Karpas-422 (cell line): ENCODE results near the gene QPCTL. TPM values are rescaled to one million over a fixed set of nuclear protein-coding genes. Genes with fewer than 3 reads are reported as not detected.
A peak's percentile ranks its signal among the peaks of the same experiment; 100 is the strongest.

Source experiments
- DNase-seq: peaks from one replicate; pipeline ENCODE4 v3.0.0-alpha.2; 2015
- H2AFZ ChIP-seq: fragments of 200-600 bp; sonication (generic); 2 replicates; pipeline ENCODE4 v1.6.1; 2014; ENCODE audit warnings: antibody characterized with exemption, low read length, mixed read lengths
- H3K27ac ChIP-seq: fragments of 200-600 bp; sonication (generic); 2 replicates; pipeline ENCODE4 v1.5.1; 2014; ENCODE audit warnings: mild to moderate bottlenecking, low read length, moderate library complexity
- H3K27me3 ChIP-seq: fragments of 200-600 bp; sonication (generic); 2 replicates; pipeline ENCODE4 v1.6.1; 2014; ENCODE audit warnings: low read length, mixed read lengths
- H3K36me3 ChIP-seq: fragments of 200-600 bp; sonication (generic); 2 replicates; pipeline ENCODE4 v1.6.1; 2014; ENCODE audit warnings: low read length, mixed read lengths; ENCODE audit not compliant: insufficient read depth
- H3K4me1 ChIP-seq: fragments of 200-600 bp; sonication (generic); 2 replicates; pipeline ENCODE4 v1.6.1; 2014; ENCODE audit warnings: mild to moderate bottlenecking, low read length, mixed read lengths
- H3K4me2 ChIP-seq: fragments of 200-600 bp; sonication (generic); 2 replicates; pipeline ENCODE4 v1.6.1; 2014; ENCODE audit warnings: low read length, low read depth, mild to moderate bottlenecking; ENCODE audit not compliant: poor library complexity, severe bottlenecking
- H3K4me3 ChIP-seq: fragments of 200-600 bp; sonication (generic); 2 replicates; pipeline ENCODE4 v1.5.1; 2014; ENCODE audit warnings: mild to moderate bottlenecking, antibody characterized with exemption, low read length, mixed read lengths
- H3K79me2 ChIP-seq: fragments of 200-600 bp; sonication (generic); 2 replicates; pipeline ENCODE4 v1.6.1; 2014; ENCODE audit warnings: mild to moderate bottlenecking, low read length, mixed read lengths
- H3K9ac ChIP-seq: fragments of 200-600 bp; sonication (generic); 2 replicates; pipeline ENCODE4 v1.6.0; 2014; ENCODE audit warnings: low read length
- H3K9me2 ChIP-seq: fragments of 200-600 bp; sonication (generic), shearing (Covaris generic); replicated peaks from 2 replicates; pipeline ENCODE4 v1.6.0; 2014; ENCODE audit warnings: mild to moderate bottlenecking, low read length, moderate library complexity; ENCODE audit not compliant: insufficient read depth
- H3K9me3 ChIP-seq: fragments of 300-700, 200-600 bp; sonication (generic); 2 replicates; pipeline ENCODE4 v1.6.1; 2014; ENCODE audit warnings: low read length, mixed read lengths
- H4K20me1 ChIP-seq: fragments of 200-600 bp; sonication (generic); 2 replicates; pipeline ENCODE4 v1.6.1; 2014; ENCODE audit warnings: mild to moderate bottlenecking, antibody characterized with exemption, low read length, low read depth; ENCODE audit not compliant: insufficient read depth
- total RNA-seq: library from RNA; depleted of rRNA; stranded (reverse); fragments of >200 nt; shearing (Covaris generic); gene quantifications from 2 replicates; pipeline ENCODE4 v1.2.3, GENCODE V29; 2014; ENCODE audit warnings: low replicate concordance

Gene QPCTL
- total RNA-seq, 1 experiment from 2014 or later = 21.4 TPM

DNA sequence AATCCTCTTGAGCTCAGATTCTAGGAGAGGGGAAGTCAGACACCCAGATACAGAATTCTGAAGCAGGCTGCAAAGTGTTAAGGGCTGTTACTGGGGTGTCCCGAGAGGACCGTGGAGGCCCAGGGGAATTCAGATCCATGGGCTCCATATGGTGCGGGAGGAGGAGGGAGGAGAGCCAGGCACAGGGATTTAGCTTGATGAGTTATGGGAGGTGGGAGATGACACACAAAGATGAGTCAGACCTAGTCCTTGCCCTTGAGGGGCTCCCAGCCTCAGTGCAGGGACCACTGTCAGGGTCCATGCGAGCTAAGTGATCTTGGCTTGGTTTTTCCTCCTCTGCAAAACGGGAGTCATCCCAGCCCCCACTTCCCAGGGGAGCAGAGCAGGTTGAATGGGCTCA is 38.8 kb upstream of the QPCTL start:
- DNase-seq = no peak
- H3K9ac ChIP-seq = no peak overlapping the region
- no peaks in the 10 kb centered on the region for H3K4me1 ChIP-seq
- H3K9me2 ChIP-seq = no peaks in the 10 kb centered on the region
- H3K4me3 ChIP-seq = no peak overlapping the region
- H3K36me3 ChIP-seq = no peaks in the 10 kb centered on the region
- no peaks in the 10 kb centered on the region for H3K27me3 ChIP-seq
- no peak overlapping the region for H2AFZ ChIP-seq
- no peaks in the 10 kb centered on the region for H3K79me2 ChIP-seq
- H3K27ac ChIP-seq = no peak overlapping the region
- no peaks in the 10 kb centered on the region for H4K20me1 ChIP-seq
- H3K4me2 ChIP-seq = no peak overlapping the region
- no peaks in the 10 kb centered on the region for H3K9me3 ChIP-seq

GRCh38 chr19:45655073-45655472 is 37.4 kb upstream of the QPCTL start:
- Histone ChIP-seq H3K36me3 (no peaks in the 10 kb centered on the region), H2AFZ (no peak overlapping the region), H3K4me3 (no peak overlapping the region), H3K79me2 (no peaks in the 10 kb centered on the region), H4K20me1 (no peaks in the 10 kb centered on the region), H3K9me3 (no peaks in the 10 kb centered on the region), H3K27me3 (no peaks in the 10 kb centered on the region), H3K4me1 (no peaks in the 10 kb centered on the region), H3K4me2 (no peak overlapping the region), H3K27ac (no peak overlapping the region), H3K9me2 (no peaks in the 10 kb centered on the region), H3K9ac (no peak overlapping the region)
- no peak for DNase-seq

DNA sequence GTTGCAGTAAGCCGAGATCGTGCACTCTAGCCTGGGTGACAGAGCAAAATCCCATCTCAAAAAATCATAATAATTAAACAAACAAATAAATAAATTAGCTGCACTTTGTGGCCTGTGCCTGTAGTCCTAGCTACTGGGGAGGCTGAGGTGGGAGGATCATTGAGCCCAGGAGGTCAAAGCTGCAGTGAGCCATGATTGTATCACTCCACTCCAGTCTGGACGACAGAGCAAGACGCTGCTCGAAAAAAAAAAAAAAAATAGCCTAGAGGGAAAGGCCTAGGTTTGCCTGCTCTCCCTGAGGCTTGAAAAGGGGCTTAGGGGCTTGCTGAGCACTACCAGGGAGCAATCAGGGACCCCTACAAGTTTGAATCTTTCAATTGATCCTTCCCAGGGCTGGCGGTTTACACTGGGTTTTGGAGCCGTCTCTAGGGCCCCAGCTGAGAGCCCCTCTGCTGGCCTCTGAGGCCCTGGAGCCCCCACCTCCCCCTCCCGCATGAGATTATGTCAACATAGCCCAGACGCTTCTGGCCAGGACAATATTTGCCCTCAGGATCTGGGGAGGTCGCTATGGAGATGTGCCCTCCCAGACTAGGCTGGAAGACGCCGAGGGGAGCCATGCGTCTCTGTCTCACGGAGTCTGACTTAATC is 34.8 kb upstream of the QPCTL start:
- no peaks in the 10 kb centered on the region for H3K9me3 ChIP-seq
- H3K36me3 ChIP-seq = no peaks in the 10 kb centered on the region
- no peak overlapping the region for H2AFZ ChIP-seq
- H3K9me2 ChIP-seq = no peaks in the 10 kb centered on the region
- no peaks in the 10 kb centered on the region for H3K4me1 ChIP-seq
- H3K9ac ChIP-seq = no peak overlapping the region
- H3K27ac ChIP-seq = no peak overlapping the region
- no peaks in the 10 kb centered on the region for H3K79me2 ChIP-seq
- no peaks in the 10 kb centered on the region for H4K20me1 ChIP-seq
- no peaks in the 10 kb centered on the region for H3K27me3 ChIP-seq
- no peak overlapping the region for H3K4me3 ChIP-seq
- no peak overlapping the region for H3K4me2 ChIP-seq
- DNase-seq = no peak

DNA sequence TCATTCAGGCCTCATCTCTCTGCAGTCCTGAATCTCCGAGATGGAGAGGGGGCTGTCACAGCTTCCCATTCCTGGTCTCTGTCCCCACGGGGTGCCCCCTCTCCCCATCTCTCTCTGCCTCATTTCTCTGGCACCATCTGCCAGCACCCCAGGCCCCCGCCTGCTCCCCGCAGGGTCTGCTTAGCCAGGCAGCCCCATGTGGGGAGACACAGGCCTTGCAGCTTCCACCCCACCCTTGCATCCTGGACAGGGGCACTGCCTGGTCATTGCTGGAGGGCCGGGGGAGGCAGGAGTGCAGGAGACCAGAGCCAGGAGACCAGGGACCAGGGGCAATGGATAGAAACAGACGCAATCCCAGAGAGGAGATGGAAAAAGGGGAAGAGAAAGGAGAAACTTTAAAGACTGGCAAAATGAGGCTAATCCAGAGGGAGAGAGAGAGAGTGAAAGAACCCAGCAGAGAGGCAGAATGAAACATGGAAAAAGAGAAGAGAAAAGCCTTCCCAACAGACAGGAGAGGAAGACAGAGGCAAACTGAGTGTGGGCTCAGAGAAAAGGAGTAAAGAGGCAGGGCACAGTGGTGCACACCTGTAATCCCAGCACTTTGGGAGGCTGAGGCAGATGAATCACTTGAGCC is 33.3 kb upstream of the QPCTL start:
- H3K27me3 ChIP-seq = no peaks in the 10 kb centered on the region
- no peak overlapping the region for H3K27ac ChIP-seq
- DNase-seq = no peak
- no peaks in the 10 kb centered on the region for H3K79me2 ChIP-seq
- no peaks in the 10 kb centered on the region for H3K36me3 ChIP-seq
- no peak overlapping the region for H3K4me2 ChIP-seq
- no peaks in the 10 kb centered on the region for H3K4me1 ChIP-seq
- no peaks in the 10 kb centered on the region for H3K9me2 ChIP-seq
- no peak overlapping the region for H3K4me3 ChIP-seq
- H2AFZ ChIP-seq = no peak overlapping the region
- no peaks in the 10 kb centered on the region for H3K9me3 ChIP-seq
- H3K9ac ChIP-seq = no peak overlapping the region
- H4K20me1 ChIP-seq = no peaks in the 10 kb centered on the region

DNA sequence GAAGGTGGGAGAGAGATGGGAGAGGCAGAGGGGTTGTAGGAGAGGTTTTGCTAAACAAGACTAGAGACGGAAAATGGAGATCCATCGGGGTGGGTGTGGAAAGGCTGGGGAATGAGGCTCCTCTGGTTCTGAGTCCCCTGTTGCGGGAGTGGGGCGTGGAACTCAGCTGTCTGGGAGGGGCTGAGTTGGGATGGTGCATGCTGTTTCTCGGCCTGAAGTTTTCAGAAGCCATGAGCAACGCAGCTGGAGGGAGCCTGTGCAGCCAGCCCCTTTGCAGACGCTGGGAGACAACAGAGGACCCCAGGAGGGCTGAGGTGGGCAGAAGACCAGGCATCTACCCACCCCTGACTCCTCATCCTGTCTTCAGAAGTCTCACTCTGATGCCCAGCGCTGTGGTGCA is 31.8 kb upstream of the QPCTL start:
- H3K36me3 ChIP-seq = no peaks in the 10 kb centered on the region
- DNase-seq = no peak

DNA sequence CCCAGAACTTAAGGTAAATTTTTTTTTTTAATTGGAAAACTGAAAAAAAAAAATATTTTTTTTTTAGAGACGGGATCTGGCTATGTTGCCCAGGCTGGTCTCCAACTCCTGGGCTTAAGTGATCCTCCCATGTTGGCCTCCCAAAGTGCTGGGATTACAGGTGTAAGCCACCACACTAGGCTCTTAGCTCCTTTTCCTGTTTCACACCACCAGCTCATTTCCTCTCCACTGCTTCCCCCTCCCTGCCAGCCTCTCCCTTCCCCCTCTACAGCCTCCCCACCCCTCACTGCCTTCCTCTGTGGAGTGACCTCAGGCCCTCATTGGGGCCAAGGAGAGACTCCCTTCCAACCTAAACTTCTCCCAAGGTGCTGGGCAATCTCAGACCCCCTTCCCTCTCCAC is 28.7 kb upstream of the QPCTL start:
- no peak overlapping the region for H3K4me3 ChIP-seq
- H3K27me3 ChIP-seq = no peaks in the 10 kb centered on the region
- no peaks in the 10 kb centered on the region for H4K20me1 ChIP-seq
- no peak overlapping the region for H3K27ac ChIP-seq
- no peaks in the 10 kb centered on the region for H3K79me2 ChIP-seq
- no peak overlapping the region for H2AFZ ChIP-seq
- peaks cover 15% of the 10 kb centered on the region for H3K4me1 ChIP-seq
- H3K9me3 ChIP-seq = no peaks in the 10 kb centered on the region
- H3K9me2 ChIP-seq = no peaks in the 10 kb centered on the region
- DNase-seq = no peak
- no peak overlapping the region for H3K9ac ChIP-seq
- no peak overlapping the region for H3K4me2 ChIP-seq
- H3K36me3 ChIP-seq = no peaks in the 10 kb centered on the region

More for the DNA sequence above, 31.8 kb upstream of the QPCTL start:
- H3K27me3 ChIP-seq = no peaks in the 10 kb centered on the region
- no peak overlapping the region for H3K4me3 ChIP-seq
- no peak overlapping the region for H2AFZ ChIP-seq
- no peaks in the 10 kb centered on the region for H3K4me1 ChIP-seq
- no peaks in the 10 kb centered on the region for H3K79me2 ChIP-seq
- H4K20me1 ChIP-seq = no peaks in the 10 kb centered on the region
- H3K27ac ChIP-seq = no peak overlapping the region
- no peak overlapping the region for H3K4me2 ChIP-seq
- no peak overlapping the region for H3K9ac ChIP-seq
- H3K9me2 ChIP-seq = no peaks in the 10 kb centered on the region
- no peaks in the 10 kb centered on the region for H3K9me3 ChIP-seq

GRCh38 chr19:45664575-45664974 is 27.9 kb upstream of the QPCTL start:
- no peaks in the 10 kb centered on the region for H4K20me1 ChIP-seq
- no peak overlapping the region for H3K27ac ChIP-seq
- H3K4me2 ChIP-seq = no peak overlapping the region
- no peaks in the 10 kb centered on the region for H3K9me2 ChIP-seq
- no peaks in the 10 kb centered on the region for H3K36me3 ChIP-seq
- H3K27me3 ChIP-seq = no peaks in the 10 kb centered on the region
- no peaks in the 10 kb centered on the region for H3K79me2 ChIP-seq
- no peak for DNase-seq
- no peak overlapping the region for H2AFZ ChIP-seq
- H3K4me1 ChIP-seq = peaks cover 21% of the 10 kb centered on the region
- H3K9ac ChIP-seq = no peak overlapping the region
- no peaks in the 10 kb centered on the region for H3K9me3 ChIP-seq
- no peak overlapping the region for H3K4me3 ChIP-seq

- DNase-seq = peak; percentile 89
- Histone ChIP-seq H3K4me2 (peak within 1 kb of the TSS; percentile 77), H2AFZ (peak within 1 kb of the TSS; percentile 99), H3K4me3 (peak within 1 kb of the TSS; percentile 68), H3K9ac (peak within 1 kb of the TSS; percentile 71), H3K79me2 (no peaks in the 10 kb centered on the region), H3K36me3 (no peaks in the 10 kb centered on the region), H3K9me3 (no peaks in the 10 kb centered on the region), H3K27ac (no peak within 1 kb of the TSS), H4K20me1 (no peaks in the 10 kb centered on the region), H3K4me1 (peaks cover 21% of the 10 kb centered on the region), H3K9me2 (no peaks in the 10 kb centered on the region), H3K27me3 (no peaks in the 10 kb centered on the region)
These were observed 24.7 kb upstream of the QPCTL start, which contains the start of gene GIPR for GRCh38 chr19:45667620-45668341. Gene GIPR (plus strand): TSS chr19:45668221. CDS start chr19:45669521, 1,300 bp downstream.
